Body of pancreas (tissue), 4 donors: Measurements from ENCODE around the gene ARHGAP1. TPM values are rescaled to one million over a fixed set of nuclear protein-coding genes. Genes with fewer than 3 reads are reported as not detected.

Experiments used
- ATAC-seq: fragments of 150-250 bp; one replicate; pipeline ENCODE4 v1.9.1; 2016
- DNase-seq, 4 donors: peaks; one replicate each; pipeline ENCODE4 v3.0.0-alpha.2; 2019
- H3K27ac ChIP-seq, 4 donors: fragments of 200-600 bp; sonication (generic); 1 replicate in 3 of 4; 2 replicates in 1 of 4; pipeline versions ENCODE4 v1.5.1 to v1.6.1; 2016 to 2019; ENCODE audit warnings: mild to moderate bottlenecking in 1 of 4, mixed read lengths in 1 of 4, moderate library complexity in 1 of 4
- H3K27me3 ChIP-seq, 2 donors: fragments of 200-600 bp; sonication (generic); one replicate each; pipeline ENCODE4 v1.6.0; 2016; ENCODE audit warnings: mild to moderate bottlenecking in 1 of 2
- H3K36me3 ChIP-seq, 2 donors: fragments of 200-600 bp; sonication (generic); replicated peaks in 1 of 2; 2 replicates each; pipeline ENCODE4 v1.5.1; 2016; ENCODE audit warnings: low read depth in 2 of 2; ENCODE audit not compliant: insufficient read depth in 1 of 2
- H3K4me1 ChIP-seq: fragments of 200-600 bp; sonication (generic); one replicate; pipeline ENCODE4 v1.6.0; 2016
- H3K4me3 ChIP-seq, 2 donors: fragments of 200-600 bp; sonication (generic); 1 replicate in 1 of 2; 2 replicates in 1 of 2; pipeline ENCODE4 v1.5.1; 2016 to 2019
- H3K9me3 ChIP-seq, 3 donors: fragments of 200-600 bp; sonication (generic); 1 replicate in 2 of 3; 2 replicates in 1 of 3; pipeline ENCODE4 v1.5.1; 2016
- CTCF ChIP-seq, 7 experiments: fragments of 450-650 bp in 4 of 7; fragments of 200-600 bp in 3 of 7; sonication (generic) in 3 of 7; IDR thresholded peaks; one replicate each; pipeline ENCODE4 v1.5.1; 2016 to 2019; ENCODE audit warnings: antibody characterized with exemption in 7 of 7
- POLR2A ChIP-seq, 3 donors: fragments of 450-650 bp; IDR thresholded peaks; one replicate each; pipeline ENCODE4 v1.6.1; 2016; ENCODE audit warnings: antibody characterized with exemption in 3 of 3, mild to moderate bottlenecking in 2 of 3
- WGBS, 2 donors: methylation state at CpG; one replicate each; pipeline ENCODE4 v1.1.5; 2017; 5-methylcytosine and 5-hydroxymethylcytosine counted together
- intact Hi-C: fragments of 100-400 bp; cut with DNase I; formaldehyde crosslinking; loops from one replicate; pipeline ENCODE4 v1.15.1; 2023
- total RNA-seq, 2 donors: library from RNA; depleted of rRNA; stranded (reverse); fragments of >200 nt; gene quantifications; one replicate each; pipeline ENCODE4 v1.1.0, GENCODE V29; 2016

The ARHGAP1 gene
- total RNA-seq, 2 donors from 2014 or later: 27.8 to 43.5 TPM

- Histone ChIP-seq H3K27ac (no peak overlapping the region), H3K27me3 (no peaks in the 10 kb centered on the region), H3K4me1 (no peaks in the 10 kb centered on the region), H3K9me3 (no peaks in the 10 kb centered on the region), H3K36me3 (peaks cover under 1 to 1% of the 10 kb centered on the region in 2 donors), H3K4me3 (no peak overlapping the region)
- intact Hi-C loops: no loop called here
- 88 to 95% methylated on average over 9 to 11 of the region's 11 CpGs for WGBS, 2 donors
- ATAC-seq: no peak
- TF ChIP-seq CTCF (IDR thresholded peaks at IDR 0.05): no peak
- no peak for TF ChIP-seq POLR2A (IDR thresholded peaks at IDR 0.05)
- DNase-seq: no peak
Measured at GRCh38 chr11:46737699-46738098, 37.3 kb upstream of the ARHGAP1 start.

GRCh38 chr11:46736615-46737014 is 36.2 kb upstream of the ARHGAP1 start:
- Histone ChIP-seq H3K4me1 (no peaks in the 10 kb centered on the region), H3K9me3 (no peaks in the 10 kb centered on the region), H3K27ac (no peak overlapping the region), H3K4me3 (no peak overlapping the region), H3K36me3 (no peaks in the 10 kb centered on the region), H3K27me3 (no peaks in the 10 kb centered on the region)
- DNase-seq (no peak), ATAC-seq (no peak)
- no peak for TF ChIP-seq POLR2A (IDR thresholded peaks at IDR 0.05)
- no peak for TF ChIP-seq CTCF (IDR thresholded peaks at IDR 0.05)
- intact Hi-C loops: no loop called here
- 26 to 41% methylated on average over 5 of the region's 5 CpGs for WGBS, 2 donors

- Histone ChIP-seq H3K36me3 (no peaks in the 10 kb centered on the region), H3K9me3 (no peaks in the 10 kb centered on the region), H3K27ac (no peak overlapping the region), H3K4me3 (no peak overlapping the region), H3K27me3 (no peaks in the 10 kb centered on the region), H3K4me1 (no peaks in the 10 kb centered on the region)
- TF ChIP-seq CTCF (IDR thresholded peaks at IDR 0.05) (no peak), POLR2A (IDR thresholded peaks at IDR 0.05) (no peak)
- ATAC-seq (no peak), DNase-seq (no peak)
- WGBS, 2 donors: 91 to 94% methylated on average over 7 of the region's 7 CpGs
- intact Hi-C loops: no loop called here
Measured at GRCh38 chr11:46736146-46736545, 35.7 kb upstream of the ARHGAP1 start.

- H3K9me3 ChIP-seq: no peaks in the 10 kb centered on the region
- H3K36me3 ChIP-seq: no peaks in the 10 kb centered on the region
- no peak for ATAC-seq
- DNase-seq: no peak
- WGBS, 2 donors: 100% methylated on average over 1 of the region's 1 CpG
- TF ChIP-seq CTCF (IDR thresholded peaks at IDR 0.05): no peak
- TF ChIP-seq POLR2A (IDR thresholded peaks at IDR 0.05): no peak
- intact Hi-C loops: no loop called here
- H3K27me3 ChIP-seq: no peaks in the 10 kb centered on the region
- no peaks in the 10 kb centered on the region for H3K4me1 ChIP-seq
- H3K27ac ChIP-seq: no peak overlapping the region
- no peak overlapping the region for H3K4me3 ChIP-seq
Measured at GRCh38 chr11:46733234-46733633, 32.8 kb upstream of the ARHGAP1 start.

- no peak for TF ChIP-seq POLR2A (IDR thresholded peaks at IDR 0.05)
- ATAC-seq (no peak), DNase-seq (no peak)
- Histone ChIP-seq H3K36me3 (no peaks in the 10 kb centered on the region), H3K27me3 (no peaks in the 10 kb centered on the region), H3K27ac (no peak overlapping the region), H3K4me3 (no peak overlapping the region), H3K4me1 (no peaks in the 10 kb centered on the region), H3K9me3 (no peaks in the 10 kb centered on the region)
- 76 to 81% methylated on average over 4 of the region's 4 CpGs for WGBS, 2 donors
- intact Hi-C loops: no loop called here
Measured at GRCh38 chr11:46731545-46731944, 31.1 kb upstream of the ARHGAP1 start.
